Mesothelial cell of epicardium (in vitro differentiated cells): ENCODE measurements around the gene CHST4. TPM values are rescaled to one million over a fixed set of nuclear protein-coding genes. Genes with fewer than 3 reads are reported as not detected.
A peak's percentile ranks its signal among the peaks of the same experiment; 100 is the strongest.
"Not testable (repeated sequence)": the region's sequence is repeated elsewhere in the genome, so short reads cannot be mapped to it uniquely, and the experiment has no call there.

Experiments used
- DNase-seq, 2 experiments: peaks; one replicate each; pipeline ENCODE4 v3.0.0; 2021; ENCODE audit warnings: low spot score in 2 of 2; ENCODE audit not compliant: unreplicated experiment in 2 of 2
- H3K27ac Mint-ChIP-seq: 2 replicates; pipeline ENCODE4 v1.8.0; 2021; ENCODE audit warnings: mixed read lengths
- H3K27me3 Mint-ChIP-seq: 2 replicates; pipeline ENCODE4 v1.8.0; 2021; ENCODE audit warnings: low read depth, mixed read lengths
- H3K36me3 Mint-ChIP-seq: 2 replicates; pipeline ENCODE4 v1.8.0; 2021; ENCODE audit warnings: mixed read lengths
- H3K4me1 Mint-ChIP-seq: 2 replicates; pipeline ENCODE4 v1.8.0; 2021; ENCODE audit warnings: mixed read lengths
- H3K4me3 Mint-ChIP-seq: 2 replicates; pipeline ENCODE4 v1.8.0; 2021; ENCODE audit warnings: mild to moderate bottlenecking, moderate library complexity, mixed read lengths
- H3K9me3 Mint-ChIP-seq: 2 replicates; pipeline ENCODE4 v1.8.0; 2021; ENCODE audit warnings: mixed read lengths
- total RNA-seq: library from RNA; stranded (reverse); gene quantifications from 3 replicates; pipeline ENCODE4 v1.2.1, GENCODE V29; 2021
- TF ChIP-seq, protein P1 (sequence below): fragments of 200-600 bp; sonication (generic); IDR thresholded peaks from one replicate; pipeline ENCODE4 v1.5.0; 2021; ENCODE audit warnings: antibody characterized with exemption; ENCODE audit not compliant: unreplicated experiment

CHST4 gene
- total RNA-seq, 1 donor from 2014 or later, result not detected

- H3K27ac Mint-ChIP-seq, result no peak overlapping the region
- H3K36me3 Mint-ChIP-seq, result no peaks in the 10 kb centered on the region
- TF ChIP-seq, protein P1, sequence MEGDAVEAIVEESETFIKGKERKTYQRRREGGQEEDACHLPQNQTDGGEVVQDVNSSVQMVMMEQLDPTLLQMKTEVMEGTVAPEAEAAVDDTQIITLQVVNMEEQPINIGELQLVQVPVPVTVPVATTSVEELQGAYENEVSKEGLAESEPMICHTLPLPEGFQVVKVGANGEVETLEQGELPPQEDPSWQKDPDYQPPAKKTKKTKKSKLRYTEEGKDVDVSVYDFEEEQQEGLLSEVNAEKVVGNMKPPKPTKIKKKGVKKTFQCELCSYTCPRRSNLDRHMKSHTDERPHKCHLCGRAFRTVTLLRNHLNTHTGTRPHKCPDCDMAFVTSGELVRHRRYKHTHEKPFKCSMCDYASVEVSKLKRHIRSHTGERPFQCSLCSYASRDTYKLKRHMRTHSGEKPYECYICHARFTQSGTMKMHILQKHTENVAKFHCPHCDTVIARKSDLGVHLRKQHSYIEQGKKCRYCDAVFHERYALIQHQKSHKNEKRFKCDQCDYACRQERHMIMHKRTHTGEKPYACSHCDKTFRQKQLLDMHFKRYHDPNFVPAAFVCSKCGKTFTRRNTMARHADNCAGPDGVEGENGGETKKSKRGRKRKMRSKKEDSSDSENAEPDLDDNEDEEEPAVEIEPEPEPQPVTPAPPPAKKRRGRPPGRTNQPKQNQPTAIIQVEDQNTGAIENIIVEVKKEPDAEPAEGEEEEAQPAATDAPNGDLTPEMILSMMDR, result no peak
- peaks cover 30% of the 10 kb centered on the region for H3K27me3 Mint-ChIP-seq
- H3K9me3 Mint-ChIP-seq, result no peaks in the 10 kb centered on the region
- H3K4me1 Mint-ChIP-seq, result no peaks in the 10 kb centered on the region
- H3K4me3 Mint-ChIP-seq, result no peak overlapping the region
- DNase-seq, result no peak
Measured at GRCh38 chr16:71493213-71493612, 33.0 kb upstream of the CHST4 start.

- Mint-ChIP-seq H3K27me3 (peaks cover 19% of the 10 kb centered on the region), H3K9me3 (no peaks in the 10 kb centered on the region), H3K4me1 (no peaks in the 10 kb centered on the region), H3K4me3 (no peak overlapping the region), H3K27ac (no peak overlapping the region), H3K36me3 (no peaks in the 10 kb centered on the region)
- no peak for DNase-seq
- TF ChIP-seq, protein P1, result no peak
Measured at GRCh38 chr16:71498031-71498430, 28.2 kb upstream of the CHST4 start.

DNA sequence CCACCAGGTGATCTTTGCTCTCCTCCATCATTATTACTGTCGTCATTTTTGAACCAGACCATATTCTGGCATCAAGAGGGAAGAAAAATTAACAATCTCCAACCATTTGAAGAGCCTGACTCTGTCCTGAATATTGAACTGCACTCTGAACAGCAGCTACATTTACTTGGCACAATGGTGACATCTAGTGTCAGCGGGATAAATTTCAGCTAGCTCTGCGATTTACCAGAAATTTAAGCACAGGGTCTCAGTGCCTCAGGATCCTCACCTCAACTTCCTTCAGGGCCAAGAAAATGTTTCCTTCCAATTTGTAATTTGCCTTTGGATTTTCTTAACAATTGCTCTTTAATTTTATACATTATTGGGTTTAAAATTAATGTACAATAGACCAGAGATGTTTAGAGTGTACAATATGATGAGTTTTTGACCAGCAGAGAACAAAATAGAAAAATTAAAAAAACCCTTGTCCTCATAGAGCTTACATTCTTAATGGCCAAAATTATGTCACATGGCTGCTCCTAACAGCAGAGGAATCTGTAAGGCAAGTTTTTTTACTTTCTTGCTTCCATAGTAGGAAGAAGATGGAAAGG, 26.4 kb upstream of the CHST4 start:
- DNase-seq, result peak in 1 of 2 experiments; percentile 52
- TF ChIP-seq, protein P1, result peak; percentile 53
- Mint-ChIP-seq H3K4me3 (no peak overlapping the region), H3K4me1 (no peaks in the 10 kb centered on the region), H3K9me3 (no peaks in the 10 kb centered on the region), H3K27me3 (peaks cover 24% of the 10 kb centered on the region), H3K27ac (no peak overlapping the region), H3K36me3 (no peaks in the 10 kb centered on the region)

DNA sequence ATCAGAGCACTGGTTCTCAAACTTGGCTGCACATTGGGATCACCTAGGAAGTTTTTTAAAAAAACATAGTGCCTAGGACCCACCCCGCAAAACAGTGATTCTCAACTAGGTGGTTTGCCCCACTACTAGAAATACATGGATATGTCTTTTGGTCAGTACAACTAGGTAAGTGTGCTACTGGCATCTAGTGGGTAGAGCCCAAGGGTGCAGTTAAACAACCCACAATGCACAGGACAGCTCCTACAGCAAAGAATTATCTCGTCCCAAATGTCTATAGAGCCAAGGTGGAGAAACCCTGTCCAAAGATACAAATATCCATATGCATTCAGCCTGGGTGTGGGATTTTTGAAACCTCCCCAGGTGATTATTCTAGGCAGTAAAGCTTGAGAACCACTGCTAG, 25.3 kb upstream of the CHST4 start:
- TF ChIP-seq, protein P1, result no peak

DNA sequence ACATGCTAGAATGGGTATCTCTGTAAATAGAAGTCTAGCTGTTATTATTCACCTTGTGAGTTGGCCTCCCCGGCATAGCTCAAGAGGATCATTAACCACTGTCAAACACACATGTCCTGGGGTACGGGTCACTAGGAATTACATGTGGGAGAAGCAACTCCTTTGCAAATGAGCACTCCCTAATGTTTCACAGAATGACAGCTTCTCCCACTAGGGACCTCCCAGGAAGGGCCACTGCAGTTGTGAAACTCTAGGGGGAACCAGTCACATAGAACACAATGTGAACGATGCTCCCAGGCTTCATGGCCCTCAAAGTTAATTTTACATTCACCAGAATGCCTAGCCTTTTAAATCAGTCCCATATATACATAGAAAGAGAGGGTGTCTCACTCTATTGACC, 24.7 kb upstream of the CHST4 start:
- DNase-seq, result no peak
- Mint-ChIP-seq H3K36me3 (no peaks in the 10 kb centered on the region), H3K27ac (no peak overlapping the region), H3K4me1 (no peaks in the 10 kb centered on the region), H3K9me3 (no peaks in the 10 kb centered on the region), H3K4me3 (no peak overlapping the region), H3K27me3 (peaks cover 29% of the 10 kb centered on the region)
- TF ChIP-seq, protein P1, result no peak

More for the DNA sequence above, 25.3 kb upstream of the CHST4 start:
- Mint-ChIP-seq H3K36me3 (no peaks in the 10 kb centered on the region), H3K4me3 (no peak overlapping the region), H3K4me1 (no peaks in the 10 kb centered on the region), H3K27ac (no peak overlapping the region), H3K9me3 (no peaks in the 10 kb centered on the region), H3K27me3 (peaks cover 31% of the 10 kb centered on the region)
- no peak for DNase-seq

GRCh38 chr16:71504051-71504450, 22.2 kb upstream of the CHST4 start:
- H3K27me3 Mint-ChIP-seq, result peaks cover 34% of the 10 kb centered on the region
- not testable (repeated sequence) for H3K4me1 Mint-ChIP-seq, DNase-seq, H3K27ac Mint-ChIP-seq, H3K4me3 Mint-ChIP-seq, H3K9me3 Mint-ChIP-seq, H3K36me3 Mint-ChIP-seq
